Measurements from ENCODE around the gene GRK1.

- TF ChIP-seq CTCF (IDR thresholded peaks at IDR 0.05) (no peak), POLR2A (IDR thresholded peaks at IDR 0.05) (no peak)
Observed at GRCh38 chr13:113661509-113661908, 5.5 kb upstream of the GRK1 start.

Data from Peyer's patch (tissue), 4 donors.